WTC11 (cell line): ENCODE results near the gene C17orf50.

ENCODE experiments used
- TF ChIP-seq, protein P1 (sequence below): fragments of 200-600 bp; IDR thresholded peaks from 2 replicates; pipeline ENCODE4 v1.8.0; 2022; ENCODE audit warnings: antibody characterized with exemption
- TF ChIP-seq, protein P2 (sequence below): sonication (generic); formaldehyde crosslinking; IDR thresholded peaks from 2 replicates; pipeline ENCODE4 v1.8.1; 2023; ENCODE audit warnings: mild to moderate bottlenecking, missing genetic modification reagents
- TF ChIP-seq, protein P3 (sequence below): sonication (generic); formaldehyde crosslinking; IDR thresholded peaks from 2 replicates; pipeline ENCODE4 v1.8.0; 2022; ENCODE audit warnings: mild to moderate bottlenecking, missing genetic modification reagents

DNA sequence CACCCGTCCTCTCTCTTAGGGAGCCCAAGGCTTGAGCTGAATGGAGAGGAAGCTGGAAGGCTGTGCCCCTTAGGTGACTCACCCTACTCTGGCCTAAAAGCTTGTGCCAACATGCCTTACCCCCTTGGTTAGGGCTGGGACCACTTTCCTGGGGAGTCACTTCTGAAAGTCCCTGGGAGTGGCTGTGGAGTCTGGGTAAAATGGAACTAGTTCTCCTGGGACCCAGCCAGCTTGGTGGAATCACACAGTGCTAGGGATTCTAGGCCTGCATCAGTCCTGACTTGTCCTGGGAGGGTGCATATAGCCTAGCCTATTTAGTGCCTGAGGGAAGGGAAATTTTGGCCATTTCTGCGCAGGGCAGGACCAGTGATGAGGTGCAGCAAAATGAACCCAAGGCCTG lies 24.2 kb downstream of the C17orf50 start:
- TF ChIP-seq, protein P1, sequence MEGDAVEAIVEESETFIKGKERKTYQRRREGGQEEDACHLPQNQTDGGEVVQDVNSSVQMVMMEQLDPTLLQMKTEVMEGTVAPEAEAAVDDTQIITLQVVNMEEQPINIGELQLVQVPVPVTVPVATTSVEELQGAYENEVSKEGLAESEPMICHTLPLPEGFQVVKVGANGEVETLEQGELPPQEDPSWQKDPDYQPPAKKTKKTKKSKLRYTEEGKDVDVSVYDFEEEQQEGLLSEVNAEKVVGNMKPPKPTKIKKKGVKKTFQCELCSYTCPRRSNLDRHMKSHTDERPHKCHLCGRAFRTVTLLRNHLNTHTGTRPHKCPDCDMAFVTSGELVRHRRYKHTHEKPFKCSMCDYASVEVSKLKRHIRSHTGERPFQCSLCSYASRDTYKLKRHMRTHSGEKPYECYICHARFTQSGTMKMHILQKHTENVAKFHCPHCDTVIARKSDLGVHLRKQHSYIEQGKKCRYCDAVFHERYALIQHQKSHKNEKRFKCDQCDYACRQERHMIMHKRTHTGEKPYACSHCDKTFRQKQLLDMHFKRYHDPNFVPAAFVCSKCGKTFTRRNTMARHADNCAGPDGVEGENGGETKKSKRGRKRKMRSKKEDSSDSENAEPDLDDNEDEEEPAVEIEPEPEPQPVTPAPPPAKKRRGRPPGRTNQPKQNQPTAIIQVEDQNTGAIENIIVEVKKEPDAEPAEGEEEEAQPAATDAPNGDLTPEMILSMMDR = no peak
- TF ChIP-seq, protein P2, sequence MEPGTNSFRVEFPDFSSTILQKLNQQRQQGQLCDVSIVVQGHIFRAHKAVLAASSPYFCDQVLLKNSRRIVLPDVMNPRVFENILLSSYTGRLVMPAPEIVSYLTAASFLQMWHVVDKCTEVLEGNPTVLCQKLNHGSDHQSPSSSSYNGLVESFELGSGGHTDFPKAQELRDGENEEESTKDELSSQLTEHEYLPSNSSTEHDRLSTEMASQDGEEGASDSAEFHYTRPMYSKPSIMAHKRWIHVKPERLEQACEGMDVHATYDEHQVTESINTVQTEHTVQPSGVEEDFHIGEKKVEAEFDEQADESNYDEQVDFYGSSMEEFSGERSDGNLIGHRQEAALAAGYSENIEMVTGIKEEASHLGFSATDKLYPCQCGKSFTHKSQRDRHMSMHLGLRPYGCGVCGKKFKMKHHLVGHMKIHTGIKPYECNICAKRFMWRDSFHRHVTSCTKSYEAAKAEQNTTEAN = no peak
- TF ChIP-seq, protein P3, sequence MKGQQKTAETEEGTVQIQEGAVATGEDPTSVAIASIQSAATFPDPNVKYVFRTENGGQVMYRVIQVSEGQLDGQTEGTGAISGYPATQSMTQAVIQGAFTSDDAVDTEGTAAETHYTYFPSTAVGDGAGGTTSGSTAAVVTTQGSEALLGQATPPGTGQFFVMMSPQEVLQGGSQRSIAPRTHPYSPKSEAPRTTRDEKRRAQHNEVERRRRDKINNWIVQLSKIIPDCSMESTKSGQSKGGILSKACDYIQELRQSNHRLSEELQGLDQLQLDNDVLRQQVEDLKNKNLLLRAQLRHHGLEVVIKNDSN (CRISPR knock-in tag) = no peak
